Measurements from ENCODE around the gene TMEM131.

The TMEM131 gene

GRCh38 chr2:97754690-97755346 lies 240.9 kb downstream of the TMEM131 start:
- DNase-seq: no peak

- DNase-seq: no peak
Observed at GRCh38 chr2:97752342-97753334, 243.1 kb downstream of the TMEM131 start.

GRCh38 chr2:97751752-97752151 lies 244.0 kb downstream of the TMEM131 start:
- DNase-seq: peak; percentile 16

GRCh38 chr2:97750017-97750416 lies 245.7 kb downstream of the TMEM131 start:
- no peak for DNase-seq

- no peak for DNase-seq
Observed at GRCh38 chr2:97749581-97749980, 246.2 kb downstream of the TMEM131 start.

GRCh38 chr2:97747716-97748115 lies 248.0 kb downstream of the TMEM131 start:
- DNase-seq: no peak

- DNase-seq: no peak
Observed at GRCh38 chr2:97747285-97747684, 248.5 kb downstream of the TMEM131 start.

- DNase-seq: no peak
Observed at GRCh38 chr2:97745474-97746174, 250.1 kb downstream of the TMEM131 start.

- DNase-seq: no peak
Observed at GRCh38 chr2:97743913-97744312, 251.8 kb downstream of the TMEM131 start.

- no peak for DNase-seq
Observed at GRCh38 chr2:97742381-97742847, 253.3 kb downstream of the TMEM131 start.

GRCh38 chr2:97741686-97742085 lies 254.1 kb downstream of the TMEM131 start:
- DNase-seq: no peak

- no peak for DNase-seq
Observed at GRCh38 chr2:97741251-97741650, 254.5 kb downstream of the TMEM131 start.

- DNase-seq: no peak
Observed at GRCh38 chr2:97740590-97741182, 255.1 kb downstream of the TMEM131 start.

- DNase-seq: no peak
Observed at GRCh38 chr2:97739893-97740245, 255.9 kb downstream of the TMEM131 start.

GRCh38 chr2:97739020-97739892 lies 256.5 kb downstream of the TMEM131 start:
- no peak for DNase-seq

- DNase-seq: no peak
Observed at GRCh38 chr2:97738179-97739019, 257.3 kb downstream of the TMEM131 start.

GRCh38 chr2:97737421-97738178 lies 258.1 kb downstream of the TMEM131 start:
- no peak for DNase-seq

- DNase-seq: no peak
Observed at GRCh38 chr2:97736608-97737330, 259.0 kb downstream of the TMEM131 start.

GRCh38 chr2:97736185-97736584 lies 259.6 kb downstream of the TMEM131 start:
- DNase-seq: no peak

Measured in NCI-H510A (cell line).